ENCODE data around the gene CDC14A. TPM values are rescaled to one million over a fixed set of nuclear protein-coding genes. Genes with fewer than 3 reads are reported as not detected.

The CDC14A gene
- total and polyA plus RNA-seq, 2 of the 8 experiments (the other 6 are each of a cell fraction or from before 2014, with no cell fraction given): 3.2 to 8.9 TPM

DNA sequence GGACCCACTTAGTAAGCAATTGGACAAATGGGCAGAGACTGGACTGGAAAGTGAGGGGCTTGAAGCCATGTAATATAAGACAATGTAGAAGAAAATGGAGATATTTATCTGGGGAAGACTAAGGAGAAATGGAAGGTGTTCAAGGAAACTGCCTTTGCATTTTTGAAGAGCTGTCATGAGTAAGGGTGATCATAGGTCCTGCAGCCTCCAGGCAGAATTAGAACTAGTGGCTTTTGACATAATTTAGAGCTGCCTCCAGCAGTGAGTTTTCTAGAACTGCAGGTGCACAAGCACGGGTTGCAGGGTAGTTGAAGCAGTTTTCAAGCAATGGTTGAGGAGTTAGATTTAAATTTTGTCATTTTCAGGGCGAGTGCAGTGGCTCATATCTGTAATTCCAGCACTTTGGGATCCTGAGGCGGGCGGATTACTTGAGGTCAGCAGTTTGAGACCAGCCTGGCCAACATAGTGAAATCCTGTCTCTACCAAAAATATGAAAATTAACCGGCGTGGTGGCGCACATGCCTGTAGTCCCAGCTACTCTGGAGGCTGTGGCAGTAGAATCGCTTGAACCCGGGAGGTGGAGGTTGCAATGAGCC lies 3.7 kb upstream of the CDC14A start:
- H2AFZ ChIP-seq (ENCODE audit: low read length): no peak overlapping the region
- ChIA-PET POLR2A (ENCODE audit: partially characterized antibody) (interaction anchor here (1.1 kb wide), 1 partner anchor 101 kb away, joined by 3 read pairs; no protein-coding TSS in a partner anchor), CTCF (ENCODE audit: partially characterized antibody) (interaction anchor here (0.6 to 1.8 kb wide), 3 partner anchors 9 to 83 kb away, joined by 3 to 8 read pairs (median 3); no protein-coding TSS in a partner anchor)
- H3K4ac ChIP-seq (replicated peaks; ENCODE audit: insufficient read length, low read depth, low read length): no peak overlapping the region
- H3K9ac ChIP-seq (replicated peaks in 1 of 4; ENCODE audit: extremely low read depth in 1 of 4, low read depth in 3 of 4, low read length in 3 of 4): no peak overlapping the region
- no peak overlapping the region for H2BK120ac ChIP-seq (replicated peaks; ENCODE audit: low read depth, low read length)
- H3K27me3 ChIP-seq (replicated peaks in 1 of 4; ENCODE audit: control insufficient read depth in 3 of 4, extremely low read depth in 1 of 4, insufficient read depth in 3 of 4, low read length in 3 of 4): no peaks in the 10 kb centered on the region
- H3K79me1 ChIP-seq (ENCODE audit: low read depth, low read length): no peaks in the 10 kb centered on the region
- no peak overlapping the region for H2BK5ac ChIP-seq (ENCODE audit: low read depth, low read length)
- H2AK5ac ChIP-seq (ENCODE audit: low read depth, low read length): no peak overlapping the region
- H3K14ac ChIP-seq (ENCODE audit: insufficient read length): no peak overlapping the region
- no peaks in the 10 kb centered on the region for H4K20me1 ChIP-seq (replicated peaks in 1 of 2; ENCODE audit: control insufficient read depth in 1 of 2, insufficient read depth in 2 of 2, low read length in 2 of 2)
- H3K36me3 ChIP-seq (ENCODE audit: control insufficient read depth in 2 of 4, insufficient read depth in 4 of 4, low read length in 3 of 4): no peaks in the 10 kb centered on the region; a peak in 1 of 8 replicates
- no peak overlapping the region for H3K56ac ChIP-seq (replicated peaks; ENCODE audit: insufficient read length, low read depth, low read length)
- no peak overlapping the region for H4K5ac ChIP-seq (ENCODE audit: insufficient read length, low read depth, low read length)
- H4K91ac ChIP-seq (replicated peaks; ENCODE audit: insufficient read length, low read length): no peak overlapping the region
- no peak overlapping the region for H2BK15ac ChIP-seq (ENCODE audit: low read length)
- no peak overlapping the region for H3K18ac ChIP-seq (ENCODE audit: extremely low read depth, low read length)
- H3K79me2 ChIP-seq (ENCODE audit: control insufficient read depth in 1 of 2, insufficient read depth in 2 of 2, low read length in 2 of 2): peaks cover 0 to 4% of the 10 kb centered on the region in 2 experiments; a peak in 2 of 4 replicates
- no peak overlapping the region for H3K4me2 ChIP-seq (ENCODE audit: insufficient read depth in 1 of 2, low read depth in 2 of 2, low read length in 2 of 2)
- no peak for DNase-seq (ENCODE audit: low read depth in 1 of 2, low spot score in 2 of 2)
- no peaks in the 10 kb centered on the region for H3K9me3 ChIP-seq (ENCODE audit: insufficient read depth in 2 of 2, low read depth in 1 of 2, low read length in 1 of 2)
- no peak overlapping the region for H3K27ac ChIP-seq (ENCODE audit: low read depth, low read length)
- H2BK12ac ChIP-seq (ENCODE audit: low read depth, low read length): no peak overlapping the region
- TF ChIP-seq KDM4A (IDR thresholded peaks at IDR 0.05; ENCODE audit: low read depth, low read length, severe bottlenecking) (no peak), ASH2L (IDR thresholded peaks at IDR 0.05; ENCODE audit: low read length) (no peak), RXRA (IDR thresholded peaks at IDR 0.05; ENCODE audit: insufficient read depth, low read depth, low read length) (no peak), TEAD4 (IDR thresholded peaks at IDR 0.05; ENCODE audit: low read depth, low read length) (no peak), PHF8 (conservative IDR thresholded peaks at IDR 0.05; ENCODE audit: low read depth, low read length) (no peak), GABPA (IDR thresholded peaks at IDR 0.05; ENCODE audit: borderline replicate concordance, insufficient read depth, low read length) (no peak), BACH1 (IDR thresholded peaks at IDR 0.05; ENCODE audit: low read length) (no peak)
- TF ChIP-seq, protein P1, sequence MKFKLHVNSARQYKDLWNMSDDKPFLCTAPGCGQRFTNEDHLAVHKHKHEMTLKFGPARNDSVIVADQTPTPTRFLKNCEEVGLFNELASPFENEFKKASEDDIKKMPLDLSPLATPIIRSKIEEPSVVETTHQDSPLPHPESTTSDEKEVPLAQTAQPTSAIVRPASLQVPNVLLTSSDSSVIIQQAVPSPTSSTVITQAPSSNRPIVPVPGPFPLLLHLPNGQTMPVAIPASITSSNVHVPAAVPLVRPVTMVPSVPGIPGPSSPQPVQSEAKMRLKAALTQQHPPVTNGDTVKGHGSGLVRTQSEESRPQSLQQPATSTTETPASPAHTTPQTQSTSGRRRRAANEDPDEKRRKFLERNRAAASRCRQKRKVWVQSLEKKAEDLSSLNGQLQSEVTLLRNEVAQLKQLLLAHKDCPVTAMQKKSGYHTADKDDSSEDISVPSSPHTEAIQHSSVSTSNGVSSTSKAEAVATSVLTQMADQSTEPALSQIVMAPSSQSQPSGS (IDR thresholded peaks at IDR 0.05; ENCODE audit: low read length): no peak
- TF ChIP-seq, protein P2, sequence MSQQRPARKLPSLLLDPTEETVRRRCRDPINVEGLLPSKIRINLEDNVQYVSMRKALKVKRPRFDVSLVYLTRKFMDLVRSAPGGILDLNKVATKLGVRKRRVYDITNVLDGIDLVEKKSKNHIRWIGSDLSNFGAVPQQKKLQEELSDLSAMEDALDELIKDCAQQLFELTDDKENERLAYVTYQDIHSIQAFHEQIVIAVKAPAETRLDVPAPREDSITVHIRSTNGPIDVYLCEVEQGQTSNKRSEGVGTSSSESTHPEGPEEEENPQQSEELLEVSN (IDR thresholded peaks at IDR 0.05): no peak
- no peak overlapping the region for H3K4me3 ChIP-seq (ENCODE audit: extremely low read depth in 1 of 4, insufficient read depth in 2 of 4, low read depth in 3 of 4, low read length in 4 of 4)
- no peak overlapping the region for H4K8ac ChIP-seq (ENCODE audit: extremely low read depth, insufficient read depth, low read length)
- FAIRE-seq: no peak
- no peak overlapping the region for H3K23ac ChIP-seq (ENCODE audit: insufficient read length)
- peaks cover 0 to 2% (median 0%) of the 10 kb centered on the region in 4 experiments; a peak in 1 of 7 replicates for H3K4me1 ChIP-seq (replicated peaks in 1 of 4; ENCODE audit: control insufficient read depth in 3 of 4, insufficient read depth in 4 of 4, low read length in 3 of 4)
- 96% methylated on average over 9 of the region's 9 CpGs; no CpG with 5 or more reads in 1 of the 2 experiments for WGBS, 2 experiments (ENCODE audit: extremely low coverage in 1 of 2, insufficient coverage in 1 of 2, insufficient read length in 1 of 2, insufficient replicate concordance in 2 of 2, low coverage in 1 of 2, low lambda C conversion rate in 2 of 2, missing lambda C conversion rate in 1 of 2)
- no peak overlapping the region for H2BK20ac ChIP-seq (ENCODE audit: low read length)
- peaks cover 4% of the 10 kb centered on the region; the same call in 1 of the 2 replicates for H3K23me2 ChIP-seq (ENCODE audit: low read depth, low read length)

All from H1 (cell line).